ENCODE data around the gene MPP3. TPM values are rescaled to one million over a fixed set of nuclear protein-coding genes. Genes with fewer than 3 reads are reported as not detected.

The MPP3 gene
- total RNA-seq, 1 experiment from 2014 or later = 19.5 TPM

DNA sequence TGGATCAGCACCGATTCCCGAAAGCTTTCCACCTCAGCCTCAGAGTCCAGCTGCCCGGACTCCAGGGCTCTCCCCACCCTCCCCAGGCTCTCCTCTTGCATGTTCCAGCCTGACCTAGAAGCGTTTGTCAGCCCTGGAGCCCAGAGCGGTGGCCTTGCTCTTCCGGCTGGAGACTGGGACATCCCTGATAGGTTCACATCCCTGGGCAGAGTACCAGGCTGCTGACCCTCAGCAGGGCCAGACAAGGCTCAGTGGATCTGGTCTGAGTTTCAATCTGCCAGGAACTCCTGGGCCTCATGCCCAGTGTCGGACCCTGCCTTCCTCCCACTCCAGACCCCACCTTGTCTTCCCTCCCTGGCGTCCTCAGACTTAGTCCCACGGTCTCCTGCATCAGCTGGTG lies 29.0 kb upstream of the MPP3 start:
- POLR2A ChIA-PET = no interaction called here
- CTCF ChIA-PET = no interaction called here

More for the DNA sequence above, 29.0 kb upstream of the MPP3 start:
- no TSS peak for BruUV-seq (replicated peaks)
- ATAC-seq (no peak), DNase-seq (ENCODE audit: low read depth, low spot score) (no peak)
- Histone ChIP-seq H3K36me3 (ENCODE audit: control insufficient read depth in 1 of 2, insufficient read depth in 2 of 2, low read length in 2 of 2) (no peaks in the 10 kb centered on the region), H3K4me1 (ENCODE audit: control insufficient read depth in 1 of 2, insufficient read depth in 2 of 2, low read length in 2 of 2) (no peaks in the 10 kb centered on the region), H3K9me3 (ENCODE audit: control insufficient read depth in 1 of 2, insufficient read depth in 1 of 2, low read depth in 1 of 2, low read length in 2 of 2) (no peaks in the 10 kb centered on the region), H3K27me3 (ENCODE audit: insufficient read depth, low read length) (no peaks in the 10 kb centered on the region), H3K4me3 (replicated peaks in 1 of 2; ENCODE audit: low read depth in 1 of 2, low read length in 2 of 2) (no peak overlapping the region), H3K4me2 (ENCODE audit: low read length) (no peak overlapping the region), H3K9me2 (ENCODE audit: insufficient read depth) (no peaks in the 10 kb centered on the region), H2AFZ (ENCODE audit: low read depth, low read length, poor library complexity, severe bottlenecking) (no peak overlapping the region), H3K27ac (ENCODE audit: low read depth, low read length) (no peak overlapping the region), H4K20me1 (ENCODE audit: insufficient read depth) (no peaks in the 10 kb centered on the region), H3K9ac (ENCODE audit: low read length) (no peak overlapping the region), H3K79me2 (ENCODE audit: insufficient read depth, low read length) (no peaks in the 10 kb centered on the region)
- RAD21 ChIA-PET (ENCODE audit: low non-redundant PET in 1 of 2, low total read pairs in 2 of 2, uncharacterized antibody in 2 of 2, unreplicated experiment in 2 of 2) = no interaction called here
- intact Hi-C loops (cut with micrococcal nuclease) = no loop called here
- TF ChIP-seq POLR2AphosphoS5 (IDR thresholded peaks at IDR 0.05; ENCODE audit: low read depth, low read length) = no peak
- TF ChIP-seq, protein P1, sequence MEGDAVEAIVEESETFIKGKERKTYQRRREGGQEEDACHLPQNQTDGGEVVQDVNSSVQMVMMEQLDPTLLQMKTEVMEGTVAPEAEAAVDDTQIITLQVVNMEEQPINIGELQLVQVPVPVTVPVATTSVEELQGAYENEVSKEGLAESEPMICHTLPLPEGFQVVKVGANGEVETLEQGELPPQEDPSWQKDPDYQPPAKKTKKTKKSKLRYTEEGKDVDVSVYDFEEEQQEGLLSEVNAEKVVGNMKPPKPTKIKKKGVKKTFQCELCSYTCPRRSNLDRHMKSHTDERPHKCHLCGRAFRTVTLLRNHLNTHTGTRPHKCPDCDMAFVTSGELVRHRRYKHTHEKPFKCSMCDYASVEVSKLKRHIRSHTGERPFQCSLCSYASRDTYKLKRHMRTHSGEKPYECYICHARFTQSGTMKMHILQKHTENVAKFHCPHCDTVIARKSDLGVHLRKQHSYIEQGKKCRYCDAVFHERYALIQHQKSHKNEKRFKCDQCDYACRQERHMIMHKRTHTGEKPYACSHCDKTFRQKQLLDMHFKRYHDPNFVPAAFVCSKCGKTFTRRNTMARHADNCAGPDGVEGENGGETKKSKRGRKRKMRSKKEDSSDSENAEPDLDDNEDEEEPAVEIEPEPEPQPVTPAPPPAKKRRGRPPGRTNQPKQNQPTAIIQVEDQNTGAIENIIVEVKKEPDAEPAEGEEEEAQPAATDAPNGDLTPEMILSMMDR (IDR thresholded peaks at IDR 0.05 in 2 of 3, conservative IDR thresholded peaks at IDR 0.05 in 1 of 3; ENCODE audit: borderline replicate concordance in 1 of 3, insufficient read depth in 1 of 3, low read depth in 2 of 3, low read length in 2 of 3) = no peak
- TF ChIP-seq, protein P2, sequence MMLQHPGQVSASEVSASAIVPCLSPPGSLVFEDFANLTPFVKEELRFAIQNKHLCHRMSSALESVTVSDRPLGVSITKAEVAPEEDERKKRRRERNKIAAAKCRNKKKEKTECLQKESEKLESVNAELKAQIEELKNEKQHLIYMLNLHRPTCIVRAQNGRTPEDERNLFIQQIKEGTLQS (IDR thresholded peaks at IDR 0.05) = no peak
- no peak for TF ChIP-seq FOSL1 (IDR thresholded peaks at IDR 0.05; ENCODE audit: low read depth)
- TF ChIP-seq EGR1 (IDR thresholded peaks at IDR 0.05; ENCODE audit: low read depth) = no peak
- TF ChIP-seq JUND (IDR thresholded peaks at IDR 0.05) = no peak
- no peak for TF ChIP-seq SIN3A (IDR thresholded peaks at IDR 0.05; ENCODE audit: low read depth)
- no peak for TF ChIP-seq ELF1 (IDR thresholded peaks at IDR 0.05; ENCODE audit: borderline replicate concordance, low read depth)
- TF ChIP-seq SP1 (IDR thresholded peaks at IDR 0.05; ENCODE audit: low read depth) = no peak
- TF ChIP-seq, protein P3, sequence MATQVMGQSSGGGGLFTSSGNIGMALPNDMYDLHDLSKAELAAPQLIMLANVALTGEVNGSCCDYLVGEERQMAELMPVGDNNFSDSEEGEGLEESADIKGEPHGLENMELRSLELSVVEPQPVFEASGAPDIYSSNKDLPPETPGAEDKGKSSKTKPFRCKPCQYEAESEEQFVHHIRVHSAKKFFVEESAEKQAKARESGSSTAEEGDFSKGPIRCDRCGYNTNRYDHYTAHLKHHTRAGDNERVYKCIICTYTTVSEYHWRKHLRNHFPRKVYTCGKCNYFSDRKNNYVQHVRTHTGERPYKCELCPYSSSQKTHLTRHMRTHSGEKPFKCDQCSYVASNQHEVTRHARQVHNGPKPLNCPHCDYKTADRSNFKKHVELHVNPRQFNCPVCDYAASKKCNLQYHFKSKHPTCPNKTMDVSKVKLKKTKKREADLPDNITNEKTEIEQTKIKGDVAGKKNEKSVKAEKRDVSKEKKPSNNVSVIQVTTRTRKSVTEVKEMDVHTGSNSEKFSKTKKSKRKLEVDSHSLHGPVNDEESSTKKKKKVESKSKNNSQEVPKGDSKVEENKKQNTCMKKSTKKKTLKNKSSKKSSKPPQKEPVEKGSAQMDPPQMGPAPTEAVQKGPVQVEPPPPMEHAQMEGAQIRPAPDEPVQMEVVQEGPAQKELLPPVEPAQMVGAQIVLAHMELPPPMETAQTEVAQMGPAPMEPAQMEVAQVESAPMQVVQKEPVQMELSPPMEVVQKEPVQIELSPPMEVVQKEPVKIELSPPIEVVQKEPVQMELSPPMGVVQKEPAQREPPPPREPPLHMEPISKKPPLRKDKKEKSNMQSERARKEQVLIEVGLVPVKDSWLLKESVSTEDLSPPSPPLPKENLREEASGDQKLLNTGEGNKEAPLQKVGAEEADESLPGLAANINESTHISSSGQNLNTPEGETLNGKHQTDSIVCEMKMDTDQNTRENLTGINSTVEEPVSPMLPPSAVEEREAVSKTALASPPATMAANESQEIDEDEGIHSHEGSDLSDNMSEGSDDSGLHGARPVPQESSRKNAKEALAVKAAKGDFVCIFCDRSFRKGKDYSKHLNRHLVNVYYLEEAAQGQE (IDR thresholded peaks at IDR 0.05; ENCODE audit: low read depth) = no peak
- TF ChIP-seq CBX3 (IDR thresholded peaks at IDR 0.05; ENCODE audit: low read depth) = no peak
- TF ChIP-seq EZH2phosphoT487 (IDR thresholded peaks at IDR 0.05; ENCODE audit: borderline replicate concordance) = no peak
- TF ChIP-seq, protein P4, sequence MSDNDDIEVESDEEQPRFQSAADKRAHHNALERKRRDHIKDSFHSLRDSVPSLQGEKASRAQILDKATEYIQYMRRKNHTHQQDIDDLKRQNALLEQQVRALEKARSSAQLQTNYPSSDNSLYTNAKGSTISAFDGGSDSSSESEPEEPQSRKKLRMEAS (IDR thresholded peaks at IDR 0.05) = no peak
- TF ChIP-seq RAD21 (IDR thresholded peaks at IDR 0.05; ENCODE audit: low read depth) = no peak
- no peak for TF ChIP-seq CEBPB (IDR thresholded peaks at IDR 0.05; ENCODE audit: low read depth)
- no peak for TF ChIP-seq SRF (IDR thresholded peaks at IDR 0.05; ENCODE audit: low read depth)
- no peak for TF ChIP-seq YY1 (IDR thresholded peaks at IDR 0.05; ENCODE audit: extremely low read depth, insufficient replicate concordance, low read depth, low read length)
